HEK293 (cell line): Measurements from ENCODE around the gene SLC39A10.

Experiments
- CTCF ChIA-PET: fragments of 350-600 bp; formaldehyde crosslinking; extraction: SDS; loops from one replicate; lab custom pipeline; 2021; ENCODE audit warnings: antibody characterized with exemption; lab: Yijun Ruan, JAX
- POLR2A ChIA-PET: fragments of 300-600 bp; formaldehyde crosslinking; extraction: SDS; loops from one replicate; lab custom pipeline; 2020; ENCODE audit warnings: antibody characterized with exemption, inconsistent platforms; lab: Yijun Ruan, JAX
- H3K27ac ChIP-seq: fragments of 200-500 bp; sonication (Bioruptor generic); 2 replicates; pipeline ENCODE4 v1.5.1; 2014; ENCODE audit warnings: low read depth, low read length, control low read depth, inconsistent platforms; ENCODE audit errors: extremely low read depth
- H3K36me3 ChIP-seq, 2 experiments: fragments of 200-500 bp in 1 of 2; sonication (Bioruptor generic) in 1 of 2; 1 replicate in 1 of 2; 2 replicates in 1 of 2; pipeline ENCODE4 v1.5.1; 2014 to 2017; ENCODE audit warnings: inconsistent platforms in 2 of 2, low read length in 2 of 2; ENCODE audit not compliant: control insufficient read depth in 2 of 2, insufficient read depth in 1 of 2
- H3K4me1 ChIP-seq: fragments of 200-500 bp; sonication (Bioruptor generic); 2 replicates; pipeline ENCODE4 v1.5.1; 2014; ENCODE audit warnings: mild to moderate bottlenecking, low read length, inconsistent platforms; ENCODE audit not compliant: control insufficient read depth, insufficient read depth
- H3K4me3 ChIP-seq: 2 replicates; pipeline ENCODE4 v1.5.1; 2011; ENCODE audit warnings: low read depth, mild to moderate bottlenecking, control low read depth, low read length, moderate library complexity
- H3K9me3 ChIP-seq: fragments of 200-500 bp; sonication (Bioruptor generic); 2 replicates; pipeline ENCODE4 v1.5.1; 2014; ENCODE audit warnings: low read depth, low read length, inconsistent platforms; ENCODE audit not compliant: control insufficient read depth, insufficient read depth
- GLIS2 ChIP-seq: fragments of 450-650 bp; formaldehyde crosslinking; IDR thresholded peaks from 2 replicates; pipeline ENCODE4 v1.5.1; 2016; ENCODE audit warnings: missing biosample characterization, missing genetic modification characterization
- HOXA7 ChIP-seq: sonication (generic); formaldehyde crosslinking; IDR thresholded peaks from 2 replicates; pipeline ENCODE4 v1.8.1; 2022; ENCODE audit warnings: missing genetic modification reagents, borderline replicate concordance
- MEIS1 ChIP-seq: sonication (generic); formaldehyde crosslinking; IDR thresholded peaks from 2 replicates; pipeline ENCODE4 v1.8.1; 2022; ENCODE audit warnings: missing genetic modification reagents, mild to moderate bottlenecking, borderline replicate concordance
- MYNN ChIP-seq: fragments of 450-650 bp; formaldehyde crosslinking; IDR thresholded peaks from 2 replicates; pipeline ENCODE4 v1.5.1; 2016; ENCODE audit warnings: missing biosample characterization, missing genetic modification characterization, borderline replicate concordance
- OSR2 ChIP-seq: fragments of 450-650 bp; formaldehyde crosslinking; IDR thresholded peaks from 2 replicates; pipeline ENCODE4 v1.5.1; 2016; ENCODE audit warnings: missing biosample characterization, missing genetic modification characterization
- SP2 ChIP-seq: fragments of 450-650 bp; formaldehyde crosslinking; IDR thresholded peaks from 2 replicates; pipeline ENCODE4 v1.5.1; 2016; ENCODE audit warnings: missing biosample characterization, missing genetic modification characterization
- ZBTB21 ChIP-seq: fragments of 450-650 bp; formaldehyde crosslinking; IDR thresholded peaks from 2 replicates; pipeline ENCODE4 v1.5.1; 2017; ENCODE audit warnings: missing biosample characterization, missing genetic modification characterization
- ZNF10 ChIP-seq: fragments of 450-650 bp; formaldehyde crosslinking; IDR thresholded peaks from 2 replicates; pipeline ENCODE4 v1.5.1; 2017; ENCODE audit warnings: missing biosample characterization, missing genetic modification characterization
- ZNF169 ChIP-seq: fragments of 450-650 bp; formaldehyde crosslinking; IDR thresholded peaks from 2 replicates; pipeline ENCODE4 v1.5.1; 2016; ENCODE audit warnings: missing biosample characterization, missing genetic modification characterization
- ZNF211 ChIP-seq: fragments of 450-650 bp; formaldehyde crosslinking; IDR thresholded peaks from 2 replicates; pipeline ENCODE4 v1.5.1; 2016; ENCODE audit warnings: low read depth, missing biosample characterization, missing genetic modification characterization
- ZNF266 ChIP-seq: fragments of 450-650 bp; formaldehyde crosslinking; IDR thresholded peaks from 2 replicates; pipeline ENCODE4 v1.5.1; 2016; ENCODE audit warnings: missing biosample characterization, missing genetic modification characterization, low read depth
- ZNF335 ChIP-seq: fragments of 450-650 bp; formaldehyde crosslinking; conservative IDR thresholded peaks from 2 replicates; pipeline ENCODE4 v1.5.1; 2016; ENCODE audit warnings: missing biosample characterization, missing genetic modification characterization
- ZNF366 ChIP-seq: fragments of 450-650 bp; formaldehyde crosslinking; conservative IDR thresholded peaks from 2 replicates; pipeline ENCODE4 v1.5.1; 2016; ENCODE audit warnings: missing biosample characterization, missing genetic modification characterization
- ZNF48 ChIP-seq: fragments of 450-650 bp; formaldehyde crosslinking; IDR thresholded peaks from 2 replicates; pipeline ENCODE4 v1.5.1; 2016; ENCODE audit warnings: missing biosample characterization, missing genetic modification characterization
- ZNF514 ChIP-seq: fragments of 450-650 bp; formaldehyde crosslinking; IDR thresholded peaks from 2 replicates; pipeline ENCODE4 v1.5.1; 2016; ENCODE audit warnings: missing biosample characterization, missing genetic modification characterization
- ZNF555 ChIP-seq: fragments of 450-650 bp; formaldehyde crosslinking; conservative IDR thresholded peaks from 2 replicates; pipeline ENCODE4 v1.5.1; 2017; ENCODE audit warnings: missing biosample characterization, mild to moderate bottlenecking, missing genetic modification characterization, inconsistent platforms
- ZNF560 ChIP-seq: fragments of 450-650 bp; formaldehyde crosslinking; IDR thresholded peaks from 2 replicates; pipeline ENCODE4 v1.5.1; 2017; ENCODE audit warnings: missing biosample characterization, missing genetic modification characterization, borderline replicate concordance
- ZNF623 ChIP-seq: fragments of 450-650 bp; formaldehyde crosslinking; IDR thresholded peaks from 2 replicates; pipeline ENCODE4 v1.5.1; 2016; ENCODE audit warnings: missing biosample characterization, missing genetic modification characterization
- ZNF626 ChIP-seq: fragments of 450-650 bp; sonication (Bioruptor Pico); formaldehyde crosslinking; IDR thresholded peaks from 2 replicates; pipeline ENCODE4 v1.5.1; 2018; ENCODE audit warnings: missing biosample characterization, missing genetic modification characterization, inconsistent platforms
- ZNF776 ChIP-seq: fragments of 450-650 bp; formaldehyde crosslinking; IDR thresholded peaks from 2 replicates; pipeline ENCODE4 v1.5.0; 2017; ENCODE audit warnings: missing biosample characterization, missing genetic modification characterization, borderline replicate concordance
- ZNF792 ChIP-seq: fragments of 450-650 bp; formaldehyde crosslinking; IDR thresholded peaks from 2 replicates; pipeline ENCODE4 v1.5.1; 2016; ENCODE audit warnings: missing biosample characterization, missing genetic modification characterization
- ZNF837 ChIP-seq: fragments of 450-650 bp; formaldehyde crosslinking; IDR thresholded peaks from 2 replicates; pipeline ENCODE4 v1.5.1; 2016; ENCODE audit warnings: missing biosample characterization, missing genetic modification characterization
- ZSCAN16 ChIP-seq: fragments of 450-650 bp; formaldehyde crosslinking; IDR thresholded peaks from 2 replicates; pipeline ENCODE4 v1.5.1; 2016; ENCODE audit warnings: missing biosample characterization, missing genetic modification characterization
- TF ChIP-seq, protein P1 (sequence below): fragments of 450-650 bp; formaldehyde crosslinking; IDR thresholded peaks from 2 replicates; pipeline ENCODE4 v1.5.1; 2016; ENCODE audit warnings: missing biosample characterization, missing genetic modification characterization
- TF ChIP-seq, protein P2 (sequence below): fragments of 450-650 bp; formaldehyde crosslinking; IDR thresholded peaks from 2 replicates; pipeline ENCODE4 v1.5.1; 2016; ENCODE audit warnings: missing biosample characterization, missing genetic modification characterization
- TF ChIP-seq, protein P3 (sequence below): fragments of 450-650 bp; formaldehyde crosslinking; IDR thresholded peaks from 2 replicates; pipeline ENCODE4 v1.5.1; 2016; ENCODE audit warnings: missing biosample characterization, missing genetic modification characterization
- TF ChIP-seq, protein P4 (sequence below): fragments of 450-650 bp; formaldehyde crosslinking; IDR thresholded peaks from 2 replicates; pipeline ENCODE4 v1.5.1; 2016; ENCODE audit warnings: missing biosample characterization, missing genetic modification characterization

The SLC39A10 gene

DNA sequence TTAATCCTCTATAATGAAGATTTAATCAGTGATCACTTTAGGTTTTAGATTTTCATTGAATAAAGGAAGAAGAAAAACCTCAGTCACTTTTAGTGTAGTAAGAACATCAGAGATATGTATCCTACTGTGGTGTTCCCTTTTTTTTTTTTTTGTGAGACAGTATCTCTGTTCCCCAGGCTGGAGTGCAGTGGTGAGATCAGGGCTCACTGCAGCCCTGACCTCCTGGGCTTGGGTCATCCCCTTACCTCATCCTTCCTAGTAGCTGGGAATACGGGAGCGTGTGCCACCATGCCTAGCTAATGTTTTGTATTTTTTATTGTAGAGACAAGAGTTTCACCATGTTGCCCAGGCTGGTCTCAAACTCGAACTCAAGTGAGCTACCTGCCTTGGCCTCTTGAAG lies 5.1 kb downstream of the SLC39A10 start (continued):
- TF ChIP-seq, protein P1, sequence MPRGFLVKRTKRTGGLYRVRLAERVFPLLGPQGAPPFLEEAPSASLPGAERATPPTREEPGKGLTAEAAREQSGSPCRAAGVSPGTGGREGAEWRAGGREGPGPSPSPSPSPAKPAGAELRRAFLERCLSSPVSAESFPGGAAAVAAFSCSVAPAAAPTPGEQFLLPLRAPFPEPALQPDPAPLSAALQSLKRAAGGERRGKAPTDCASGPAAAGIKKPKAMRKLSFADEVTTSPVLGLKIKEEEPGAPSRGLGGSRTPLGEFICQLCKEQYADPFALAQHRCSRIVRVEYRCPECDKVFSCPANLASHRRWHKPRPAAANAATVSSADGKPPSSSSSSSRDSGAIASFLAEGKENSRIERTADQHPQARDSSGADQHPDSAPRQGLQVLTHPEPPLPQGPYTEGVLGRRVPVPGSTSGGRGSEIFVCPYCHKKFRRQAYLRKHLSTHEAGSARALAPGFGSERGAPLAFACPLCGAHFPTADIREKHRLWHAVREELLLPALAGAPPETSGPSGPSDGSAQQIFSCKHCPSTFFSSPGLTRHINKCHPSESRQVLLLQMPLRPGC (tag by site-specific recombination) = no peak
- no peak for TF ChIP-seq ZSCAN16 (tag by site-specific recombination)

DNA sequence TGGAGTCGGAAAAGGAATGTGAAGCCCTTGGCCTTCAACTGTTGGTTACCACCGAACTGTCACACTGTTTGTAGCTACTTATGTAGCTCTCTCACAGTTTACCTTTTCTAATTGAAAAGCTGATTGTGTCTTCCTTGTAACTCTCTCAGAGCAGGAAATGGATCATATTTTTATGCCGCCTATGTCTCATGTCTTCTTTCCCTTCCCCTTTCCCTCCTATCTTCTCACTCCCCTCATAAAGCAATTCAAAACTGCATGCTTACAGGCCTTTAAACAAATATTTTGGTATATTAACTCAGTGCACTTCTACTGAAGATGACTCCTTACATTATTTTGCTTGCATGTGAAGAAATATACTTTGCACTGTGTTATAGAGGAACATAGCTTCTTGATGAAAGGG lies 6.0 kb downstream of the SLC39A10 start:
- TF ChIP-seq ZNF792 (no peak), ZNF266 (tag by site-specific recombination) (no peak), ZNF211 (no peak), MEIS1 (CRISPR knock-in tag) (no peak), ZBTB21 (no peak), ZNF626 (tag by site-specific recombination) (no peak), ZNF837 (tag by site-specific recombination) (no peak), ZNF776 (tag by site-specific recombination) (no peak), SP2 (tag by site-specific recombination) (no peak), ZNF335 (tag by site-specific recombination) (no peak), ZNF555 (tag by site-specific recombination) (no peak), HOXA7 (CRISPR knock-in tag) (no peak), ZNF10 (tag by site-specific recombination) (no peak), ZNF169 (tag by site-specific recombination) (no peak)
- TF ChIP-seq, protein P2, sequence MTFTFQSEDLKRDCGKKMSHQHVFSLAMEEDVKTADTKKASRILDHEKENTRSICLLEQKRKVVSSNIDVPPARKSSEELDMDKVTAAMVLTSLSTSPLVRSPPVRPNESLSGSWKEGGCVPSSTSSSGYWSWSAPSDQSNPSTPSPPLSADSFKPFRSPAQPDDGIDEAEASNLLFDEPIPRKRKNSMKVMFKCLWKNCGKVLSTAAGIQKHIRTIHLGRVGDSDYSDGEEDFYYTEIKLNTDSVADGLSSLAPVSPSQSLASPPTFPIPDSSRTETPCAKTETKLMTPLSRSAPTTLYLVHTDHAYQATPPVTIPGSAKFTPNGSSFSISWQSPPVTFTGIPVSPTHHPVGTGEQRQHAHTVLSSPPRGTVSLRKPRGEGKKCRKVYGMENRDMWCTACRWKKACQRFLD = no peak
- TF ChIP-seq, protein P3, sequence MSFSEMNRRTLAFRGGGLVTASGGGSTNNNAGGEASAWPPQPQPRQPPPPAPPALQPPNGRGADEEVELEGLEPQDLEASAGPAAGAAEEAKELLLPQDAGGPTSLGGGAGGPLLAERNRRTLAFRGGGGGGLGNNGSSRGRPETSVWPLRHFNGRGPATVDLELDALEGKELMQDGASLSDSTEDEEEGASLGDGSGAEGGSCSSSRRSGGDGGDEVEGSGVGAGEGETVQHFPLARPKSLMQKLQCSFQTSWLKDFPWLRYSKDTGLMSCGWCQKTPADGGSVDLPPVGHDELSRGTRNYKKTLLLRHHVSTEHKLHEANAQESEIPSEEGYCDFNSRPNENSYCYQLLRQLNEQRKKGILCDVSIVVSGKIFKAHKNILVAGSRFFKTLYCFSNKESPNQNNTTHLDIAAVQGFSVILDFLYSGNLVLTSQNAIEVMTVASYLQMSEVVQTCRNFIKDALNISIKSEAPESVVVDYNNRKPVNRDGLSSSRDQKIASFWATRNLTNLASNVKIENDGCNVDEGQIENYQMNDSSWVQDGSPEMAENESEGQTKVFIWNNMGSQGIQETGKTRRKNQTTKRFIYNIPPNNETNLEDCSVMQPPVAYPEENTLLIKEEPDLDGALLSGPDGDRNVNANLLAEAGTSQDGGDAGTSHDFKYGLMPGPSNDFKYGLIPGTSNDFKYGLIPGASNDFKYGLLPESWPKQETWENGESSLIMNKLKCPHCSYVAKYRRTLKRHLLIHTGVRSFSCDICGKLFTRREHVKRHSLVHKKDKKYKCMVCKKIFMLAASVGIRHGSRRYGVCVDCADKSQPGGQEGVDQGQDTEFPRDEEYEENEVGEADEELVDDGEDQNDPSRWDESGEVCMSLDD (tag by site-specific recombination) = no peak
- Histone ChIP-seq H3K36me3 (no peaks in the 10 kb centered on the region), H3K27ac (no peak overlapping the region), H3K4me3 (no peak overlapping the region), H3K9me3 (no peaks in the 10 kb centered on the region), H3K4me1 (peaks cover 3% of the 10 kb centered on the region; the same call in 1 of the 2 replicates)
- ChIA-PET CTCF (interaction anchor here (0.6 to 1.5 kb wide), 6 partner anchors 88 to 410 kb away, joined by 3 to 5 read pairs (median 4); partner anchors contain the start of gene DNAH7), POLR2A (no interaction called here)

DNA sequence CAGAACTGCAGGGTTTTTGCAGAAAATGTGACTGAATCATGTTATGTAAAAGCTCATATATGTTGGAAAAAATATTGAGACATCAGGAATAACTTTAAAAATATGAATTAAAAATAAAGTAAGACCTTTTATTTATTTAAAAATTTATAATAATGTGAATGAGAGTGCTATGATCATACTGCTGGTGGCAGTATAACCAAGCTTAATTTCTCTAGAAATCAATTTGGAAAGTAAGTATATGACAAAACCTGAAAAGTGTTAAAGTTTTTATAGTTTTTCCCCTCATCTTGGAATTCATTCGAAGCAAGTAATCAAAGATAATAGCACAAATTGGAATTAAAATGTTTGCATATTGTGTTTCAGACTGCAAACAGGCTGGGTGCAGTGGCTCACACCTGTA lies 7.5 kb downstream of the SLC39A10 start:
- peaks cover 3% of the 10 kb centered on the region; the same call in 1 of the 2 replicates for H3K4me1 ChIP-seq
- H3K27ac ChIP-seq = no peak overlapping the region
- no peak overlapping the region for H3K4me3 ChIP-seq
- H3K9me3 ChIP-seq = no peaks in the 10 kb centered on the region
- ChIA-PET CTCF (interaction anchor here (0.7 to 2.1 kb wide), 4 partner anchors 89 to 403 kb away, joined by 3 to 10 read pairs (median 6); no protein-coding TSS in a partner anchor), POLR2A (no interaction called here)
- H3K36me3 ChIP-seq = no peaks in the 10 kb centered on the region
- TF ChIP-seq ZNF623 (no peak), ZNF366 (tag by site-specific recombination) (no peak), MYNN (tag by site-specific recombination) (no peak), ZNF560 (tag by site-specific recombination) (no peak), ZNF48 (tag by site-specific recombination) (no peak), GLIS2 (tag by site-specific recombination) (no peak), ZNF514 (tag by site-specific recombination) (no peak), OSR2 (tag by site-specific recombination) (no peak)
- TF ChIP-seq, protein P4, sequence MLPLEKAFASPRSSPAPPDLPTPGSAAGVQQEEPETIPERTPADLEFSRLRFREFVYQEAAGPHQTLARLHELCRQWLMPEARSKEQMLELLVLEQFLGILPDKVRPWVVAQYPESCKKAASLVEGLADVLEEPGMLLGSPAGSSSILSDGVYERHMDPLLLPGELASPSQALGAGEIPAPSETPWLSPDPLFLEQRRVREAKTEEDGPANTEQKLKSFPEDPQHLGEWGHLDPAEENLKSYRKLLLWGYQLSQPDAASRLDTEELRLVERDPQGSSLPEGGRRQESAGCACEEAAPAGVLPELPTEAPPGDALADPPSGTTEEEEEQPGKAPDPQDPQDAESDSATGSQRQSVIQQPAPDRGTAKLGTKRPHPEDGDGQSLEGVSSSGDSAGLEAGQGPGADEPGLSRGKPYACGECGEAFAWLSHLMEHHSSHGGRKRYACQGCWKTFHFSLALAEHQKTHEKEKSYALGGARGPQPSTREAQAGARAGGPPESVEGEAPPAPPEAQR (tag by site-specific recombination) = no peak
